ENCODE data around the gene ARMH1.
"Not testable (repeated sequence)": the region's sequence is repeated elsewhere in the genome, so short reads cannot be mapped to it uniquely, and the experiment has no call there.

Gene ARMH1

GRCh38 chr1:44695671-44696070 is 21.2 kb downstream of the ARMH1 start:
- DNase-seq (ENCODE audit: low spot score) = no peak

GRCh38 chr1:44696101-44696500 is 21.6 kb downstream of the ARMH1 start:
- DNase-seq (ENCODE audit: low spot score) = no peak

GRCh38 chr1:44696789-44697345 is 22.4 kb downstream of the ARMH1 start:
- DNase-seq (ENCODE audit: low spot score) = peak; percentile 37

- DNase-seq (ENCODE audit: low spot score) = no peak
Observed at GRCh38 chr1:44698138-44698537, 23.6 kb downstream of the ARMH1 start.

GRCh38 chr1:44699375-44699774 is 24.9 kb downstream of the ARMH1 start:
- DNase-seq (ENCODE audit: low spot score) = not testable (repeated sequence)

GRCh38 chr1:44700573-44700972 is 26.1 kb downstream of the ARMH1 start:
- no peak for DNase-seq (ENCODE audit: low spot score)

- DNase-seq (ENCODE audit: low spot score) = no peak
Observed at GRCh38 chr1:44701141-44701573, 26.6 kb downstream of the ARMH1 start.

GRCh38 chr1:44705470-44705869 is 31.0 kb downstream of the ARMH1 start:
- no peak for DNase-seq (ENCODE audit: low spot score)

- DNase-seq (ENCODE audit: low spot score) = no peak
Observed at GRCh38 chr1:44705938-44706337, 31.4 kb downstream of the ARMH1 start.

GRCh38 chr1:44707112-44707881 is 32.8 kb downstream of the ARMH1 start:
- no peak for DNase-seq (ENCODE audit: low spot score)

GRCh38 chr1:44707959-44708831 is 33.7 kb downstream of the ARMH1 start:
- DNase-seq (ENCODE audit: low spot score) = peak; percentile 60

- no peak for DNase-seq (ENCODE audit: low spot score)
Observed at GRCh38 chr1:44713321-44713781, 38.8 kb downstream of the ARMH1 start.

GRCh38 chr1:44714532-44714931 is 40.0 kb downstream of the ARMH1 start:
- no peak for DNase-seq (ENCODE audit: low spot score)

- peak; percentile 77 for DNase-seq (ENCODE audit: low spot score)
Observed at GRCh38 chr1:44714944-44715571, 40.5 kb downstream of the ARMH1 start.

GRCh38 chr1:44717156-44717555 is 42.6 kb downstream of the ARMH1 start:
- DNase-seq (ENCODE audit: low spot score) = no peak

- DNase-seq (ENCODE audit: low spot score) = no peak
Observed at GRCh38 chr1:44717653-44718052, 43.1 kb downstream of the ARMH1 start.

- DNase-seq (ENCODE audit: low spot score) = no peak
Observed at GRCh38 chr1:44718091-44718490, 43.6 kb downstream of the ARMH1 start.

GRCh38 chr1:44719318-44719717 is 44.8 kb downstream of the ARMH1 start:
- no peak for DNase-seq (ENCODE audit: low spot score)

- DNase-seq (ENCODE audit: low spot score) = no peak
Observed at GRCh38 chr1:44720281-44720680, 45.8 kb downstream of the ARMH1 start.

- peak; percentile 80 for DNase-seq (ENCODE audit: low spot score)
Observed at GRCh38 chr1:44721485-44722361, 47.2 kb downstream of the ARMH1 start.

- no peak for DNase-seq (ENCODE audit: low spot score)
Observed at GRCh38 chr1:44723064-44723463, 48.5 kb downstream of the ARMH1 start.
